H1 (cell line): Measurements from ENCODE around the gene AQP6. TPM values are rescaled to one million over a fixed set of nuclear protein-coding genes. Genes with fewer than 3 reads are reported as not detected.

Source experiments
- CTCF ChIA-PET: fragments of 300-600 bp; sonication (Branson Sonifier 250); formaldehyde crosslinking; loops from one replicate; lab custom pipeline; 2021; ENCODE audit not compliant: partially characterized antibody; lab: Charles Lee
- POLR2A ChIA-PET: fragments of 300-600 bp; sonication (Branson Sonifier 250); formaldehyde crosslinking; loops from one replicate; lab custom pipeline; 2021; ENCODE audit warnings: inconsistent platforms; ENCODE audit not compliant: partially characterized antibody; lab: Charles Lee
- DNase-seq, 2 experiments: peaks; one replicate each; pipeline versions ENCODE4 v3.0.0 to v3.0.0-alpha.2; 2010 to 2022; ENCODE audit warnings: low spot score in 2 of 2, low read depth in 1 of 2, mixed read lengths in 1 of 2
- FAIRE-seq: peaks from 2 replicates; lab custom pipeline; 2011; peaks lifted over from hg19 to GRCh38; lab: Jason Lieb, UNC
- H2AFZ ChIP-seq: 2 replicates; pipeline ENCODE4 v1.8.1; 2012; ENCODE audit warnings: low read length, inconsistent platforms
- H2AK5ac ChIP-seq: 2 replicates; pipeline ENCODE4 v1.6.1; 2013; ENCODE audit warnings: low read depth, low read length
- H2BK120ac ChIP-seq: replicated peaks from 2 replicates; pipeline ENCODE3; 2013; ENCODE audit warnings: low read depth, low read length, inconsistent platforms
- H2BK12ac ChIP-seq: 2 replicates; pipeline ENCODE4 v1.6.1; 2013; ENCODE audit warnings: low read depth, low read length
- H2BK15ac ChIP-seq: 2 replicates; pipeline ENCODE4 v1.6.1; 2013; ENCODE audit warnings: low read length
- H2BK20ac ChIP-seq: 2 replicates; pipeline ENCODE4 v1.6.1; 2013; ENCODE audit warnings: low read length
- H2BK5ac ChIP-seq: 2 replicates; pipeline ENCODE4 v1.6.1; 2013; ENCODE audit warnings: low read depth, low read length
- H3K14ac ChIP-seq: 2 replicates; pipeline ENCODE4 v1.6.1; 2013; ENCODE audit warnings: inconsistent platforms; ENCODE audit not compliant: insufficient read length
- H3K18ac ChIP-seq: 2 replicates; pipeline ENCODE4 v1.6.1; 2013; ENCODE audit warnings: low read length; ENCODE audit errors: extremely low read depth
- H3K23ac ChIP-seq: 2 replicates; pipeline ENCODE4 v1.6.1; 2013; ENCODE audit warnings: inconsistent platforms; ENCODE audit not compliant: insufficient read length
- H3K23me2 ChIP-seq: 2 replicates; pipeline ENCODE4 v1.6.1; 2013; ENCODE audit warnings: low read depth, low read length
- H3K27ac ChIP-seq: 2 replicates; pipeline ENCODE4 v1.6.1; 2011; ENCODE audit warnings: low read depth, low read length, inconsistent platforms
- H3K27me3 ChIP-seq, 4 experiments: replicated peaks in 1 of 4; 1 replicate in 1 of 4; 2 replicates in 3 of 4; pipeline versions ENCODE4 v1.6.1 to v1.8.1; 2011 to 2013; ENCODE audit warnings: low read length in 3 of 4, mild to moderate bottlenecking in 3 of 4, inconsistent platforms in 2 of 4, mixed read lengths in 2 of 4, moderate library complexity in 1 of 4; ENCODE audit not compliant: control insufficient read depth in 3 of 4, insufficient read depth in 3 of 4; ENCODE audit errors: extremely low read depth in 1 of 4
- H3K36me3 ChIP-seq, 4 experiments: 2 replicates each; pipeline versions ENCODE4 v1.6.1 to v1.8.1; 2011 to 2013; ENCODE audit warnings: mild to moderate bottlenecking in 4 of 4, low read length in 3 of 4, moderate library complexity in 2 of 4, control low read depth in 1 of 4, inconsistent platforms in 1 of 4; ENCODE audit not compliant: insufficient read depth in 4 of 4, control insufficient read depth in 2 of 4
- H3K4ac ChIP-seq: replicated peaks from 2 replicates; pipeline ENCODE3; 2013; ENCODE audit warnings: low read length, low read depth, mixed read lengths, inconsistent platforms; ENCODE audit not compliant: insufficient read length
- H3K4me1 ChIP-seq, 4 experiments: replicated peaks in 1 of 4; 1 replicate in 1 of 4; 2 replicates in 3 of 4; pipeline versions ENCODE4 v1.6.1 to v1.8.1; 2011 to 2013; ENCODE audit warnings: low read length in 3 of 4, inconsistent platforms in 2 of 4, mixed read lengths in 1 of 4; ENCODE audit not compliant: insufficient read depth in 4 of 4, control insufficient read depth in 3 of 4
- H3K4me2 ChIP-seq, 2 experiments: 2 replicates each; pipeline versions ENCODE4 v1.6.1 to v1.8.1; 2011 to 2013; ENCODE audit warnings: low read depth in 2 of 2, low read length in 2 of 2, control low read depth in 1 of 2, inconsistent platforms in 1 of 2, mild to moderate bottlenecking in 1 of 2; ENCODE audit not compliant: insufficient read depth in 1 of 2
- H3K4me3 ChIP-seq, 4 experiments: fragments of 200-600, 300-600 bp in 1 of 4; sonication (generic), shearing (Covaris generic), sonication (Bioruptor Twin) in 1 of 4; 2 replicates each; pipeline versions ENCODE4 v1.5.1 to v1.8.1; 2011 to 2016; ENCODE audit warnings: low read length in 4 of 4, low read depth in 3 of 4, control low read depth in 2 of 4, inconsistent platforms in 2 of 4, mild to moderate bottlenecking in 2 of 4, mixed read lengths in 1 of 4, moderate library complexity in 1 of 4; ENCODE audit not compliant: insufficient read depth in 2 of 4; ENCODE audit errors: extremely low read depth in 1 of 4
- H3K56ac ChIP-seq: replicated peaks from 2 replicates; pipeline ENCODE3; 2013; ENCODE audit warnings: low read depth, mild to moderate bottlenecking, mixed read lengths, low read length, inconsistent platforms; ENCODE audit not compliant: insufficient read length
- H3K79me1 ChIP-seq: 2 replicates; pipeline ENCODE4 v1.6.1; 2013; ENCODE audit warnings: low read depth, low read length, control low read depth
- H3K79me2 ChIP-seq, 2 experiments: 2 replicates each; pipeline versions ENCODE4 v1.6.1 to v1.8.1; 2012 to 2013; ENCODE audit warnings: low read length in 2 of 2, mild to moderate bottlenecking in 2 of 2, inconsistent platforms in 1 of 2; ENCODE audit not compliant: insufficient read depth in 2 of 2, control insufficient read depth in 1 of 2
- H3K9ac ChIP-seq, 4 experiments: replicated peaks in 1 of 4; 1 replicate in 1 of 4; 2 replicates in 3 of 4; pipeline versions ENCODE4 v1.6.1 to v1.8.1; 2011 to 2013; ENCODE audit warnings: low read depth in 3 of 4, low read length in 3 of 4, control low read depth in 2 of 4, mild to moderate bottlenecking in 2 of 4, moderate library complexity in 2 of 4, inconsistent platforms in 1 of 4; ENCODE audit errors: extremely low read depth in 1 of 4
- H3K9me3 ChIP-seq, 2 experiments: 2 replicates each; pipeline versions ENCODE4 v1.6.1 to v1.8.1; 2012 to 2013; ENCODE audit warnings: mild to moderate bottlenecking in 2 of 2, moderate library complexity in 2 of 2, control low read depth in 1 of 2, inconsistent platforms in 1 of 2, low read depth in 1 of 2, low read length in 1 of 2, mixed read lengths in 1 of 2; ENCODE audit not compliant: insufficient read depth in 2 of 2
- H4K20me1 ChIP-seq, 2 experiments: replicated peaks in 1 of 2; 2 replicates each; pipeline versions ENCODE3 to v1.8.1; 2011 to 2013; ENCODE audit warnings: inconsistent platforms in 2 of 2, low read length in 2 of 2, mild to moderate bottlenecking in 1 of 2; ENCODE audit not compliant: insufficient read depth in 2 of 2, control insufficient read depth in 1 of 2
- H4K5ac ChIP-seq: 2 replicates; pipeline ENCODE4 v1.6.1; 2013; ENCODE audit warnings: low read length, low read depth, mixed read lengths, inconsistent platforms; ENCODE audit not compliant: insufficient read length
- H4K8ac ChIP-seq: 2 replicates; pipeline ENCODE4 v1.8.0; 2013; ENCODE audit warnings: mild to moderate bottlenecking, moderate library complexity, low read length, inconsistent platforms; ENCODE audit not compliant: insufficient read depth; ENCODE audit errors: extremely low read depth
- H4K91ac ChIP-seq: replicated peaks from 2 replicates; pipeline ENCODE3; 2013; ENCODE audit warnings: low read length, mixed read lengths, inconsistent platforms; ENCODE audit not compliant: insufficient read length
- ATF2 ChIP-seq: IDR thresholded peaks from 2 replicates; pipeline ENCODE4 v1.6.1; 2012; ENCODE audit warnings: low read length, inconsistent platforms
- GTF2F1 ChIP-seq: IDR thresholded peaks from 2 replicates; pipeline ENCODE4 v1.6.1; 2012; ENCODE audit warnings: low read depth, low read length, improper control_type of control experiment, borderline replicate concordance
- HDAC6 ChIP-seq: IDR thresholded peaks from one replicate; pipeline ENCODE4 v1.7.1; 2012; ENCODE audit warnings: low read depth, mild to moderate bottlenecking, inconsistent platforms, low read length, moderate library complexity
- JUND ChIP-seq: IDR thresholded peaks from 2 replicates; pipeline ENCODE4 v1.6.1; 2011; ENCODE audit warnings: mild to moderate bottlenecking, improper control_type of control experiment, low read length
- KDM4A ChIP-seq: IDR thresholded peaks from one replicate; pipeline ENCODE4 v1.7.1; 2012; ENCODE audit warnings: low read depth, mild to moderate bottlenecking, moderate library complexity, low read length, inconsistent platforms; ENCODE audit not compliant: severe bottlenecking
- MAX ChIP-seq: IDR thresholded peaks from 2 replicates; pipeline ENCODE4 v1.6.1; 2012; ENCODE audit warnings: inconsistent platforms
- YY1 ChIP-seq: IDR thresholded peaks from 2 replicates; pipeline ENCODE4 v1.6.1; 2011; ENCODE audit warnings: low read depth, mild to moderate bottlenecking, low read length
- ZNF274 ChIP-seq: IDR thresholded peaks from 2 replicates; pipeline ENCODE4 v1.7.0; 2012; ENCODE audit warnings: low read length, borderline replicate concordance; ENCODE audit errors: extremely low read depth
- WGBS, 2 experiments: shearing (Covaris generic) in 1 of 2; methylation state at CpG; one replicate each; pipeline versions ENCODE4 v1.1.6 to v1.1.7; 2013 to 2015; ENCODE audit warnings: low lambda C conversion rate in 2 of 2, mixed read lengths in 2 of 2, inconsistent platforms in 1 of 2, low coverage in 1 of 2, missing lambda C conversion rate in 1 of 2; ENCODE audit not compliant: insufficient replicate concordance in 2 of 2, insufficient coverage in 1 of 2, insufficient read length in 1 of 2; ENCODE audit errors: extremely low coverage in 1 of 2, missing lambda C conversion rate in 1 of 2; 5-methylcytosine and 5-hydroxymethylcytosine counted together
- polyA plus RNA-seq, 7 experiments: library from polyadenylated mRNA; depleted of rRNA in 3 of 7; stranded (reverse) in 5 of 7; unstranded in 2 of 7; fragments of >200 nt in 5 of 7; fragments of 200-250 nt in 2 of 7; gene quantifications; 1 replicate in 5 of 7; 2 replicates in 1 of 7; 4 replicates in 1 of 7; pipeline versions ENCODE4 v1.2.1 to v1.2.3, GENCODE V29; 2011 to 2013; ENCODE audit warnings: missing spikeins in 2 of 7, mixed read lengths in 2 of 7
- total RNA-seq: library from RNA; stranded (reverse); fragmentation: NEBNext Ultra II Directional; extraction: Animal tissue kit (Norgen Biotek cat#: 25700); gene quantifications from 2 replicates; pipeline ENCODE4 v1.2.1, GENCODE V29; 2021

The AQP6 gene
- total and polyA plus RNA-seq, 2 of the 8 experiments (the other 6 are each of a cell fraction or from before 2014, with no cell fraction given) = 0.03 to 0.17 TPM

- H3K4me2 ChIP-seq = no peak overlapping the region
- CTCF ChIA-PET = interaction anchor here (0.5 to 0.9 kb wide), 5 partner anchors 19 to 1225 kb away, joined by 3 to 4 read pairs (median 4); no protein-coding TSS in a partner anchor
- WGBS, 2 experiments = 89% methylated on average over 4 of the region's 4 CpGs; no CpG with 5 or more reads in 1 of the 2 experiments
- no peak overlapping the region for H2BK20ac ChIP-seq
- TF ChIP-seq HDAC6 (no peak), MAX (no peak), ZNF274 (no peak), ATF2 (no peak), YY1 (no peak), GTF2F1 (no peak), JUND (no peak), KDM4A (no peak)
- no peak overlapping the region for H4K91ac ChIP-seq
- no peak overlapping the region for H4K5ac ChIP-seq
- peaks cover 3 to 10% (median 6%) of the 10 kb centered on the region in 4 experiments; a peak in 6 of 7 replicates for H3K4me1 ChIP-seq
- H2BK12ac ChIP-seq = no peak overlapping the region
- FAIRE-seq (no peak), DNase-seq (no peak)
- H2BK15ac ChIP-seq = no peak overlapping the region
- no peak overlapping the region for H2AK5ac ChIP-seq
- H2AFZ ChIP-seq = no peak overlapping the region
- no peak overlapping the region for H3K4ac ChIP-seq
- no peak overlapping the region for H3K14ac ChIP-seq
- no peak overlapping the region for H2BK5ac ChIP-seq
- no peak overlapping the region for H4K8ac ChIP-seq
- H3K9ac ChIP-seq = no peak overlapping the region
- H3K9me3 ChIP-seq = no peaks in the 10 kb centered on the region
- no peak overlapping the region for H2BK120ac ChIP-seq
- peaks cover 12 to 30% (median 25%) of the 10 kb centered on the region in 4 experiments for H3K36me3 ChIP-seq
- POLR2A ChIA-PET = no interaction called here
- no peak overlapping the region for H3K23ac ChIP-seq
- no peaks in the 10 kb centered on the region for H3K23me2 ChIP-seq
- H4K20me1 ChIP-seq = peaks cover 0 to 6% of the 10 kb centered on the region in 2 experiments
- no peak overlapping the region for H3K18ac ChIP-seq
- no peaks in the 10 kb centered on the region for H3K79me1 ChIP-seq
- no peak overlapping the region for H3K27ac ChIP-seq
- no peaks in the 10 kb centered on the region for H3K79me2 ChIP-seq
- H3K4me3 ChIP-seq = no peak overlapping the region
- no peak overlapping the region for H3K56ac ChIP-seq
- no peaks in the 10 kb centered on the region for H3K27me3 ChIP-seq
These were observed 15.0 kb downstream of the AQP6 start for GRCh38 chr12:49987625-49988303.
